GM08714 (cell line): ENCODE data around the gene HNRNPF.
A peak's percentile ranks its signal among the peaks of the same experiment; 100 is the strongest.
"Not testable (repeated sequence)": the region's sequence is repeated elsewhere in the genome, so short reads cannot be mapped to it uniquely, and the experiment has no call there.

Source experiments
- H3K4me3 ChIP-seq: fragments of 200-500 bp; sonication (Bioruptor generic); 2 replicates; pipeline ENCODE4 v1.5.1; 2014; ENCODE audit warnings: mild to moderate bottlenecking, low read length, inconsistent platforms
- ZNF274 ChIP-seq: IDR thresholded peaks from 2 replicates; pipeline ENCODE4 v1.6.1; 2012; ENCODE audit warnings: mild to moderate bottlenecking, low read depth, low read length

Gene HNRNPF

DNA sequence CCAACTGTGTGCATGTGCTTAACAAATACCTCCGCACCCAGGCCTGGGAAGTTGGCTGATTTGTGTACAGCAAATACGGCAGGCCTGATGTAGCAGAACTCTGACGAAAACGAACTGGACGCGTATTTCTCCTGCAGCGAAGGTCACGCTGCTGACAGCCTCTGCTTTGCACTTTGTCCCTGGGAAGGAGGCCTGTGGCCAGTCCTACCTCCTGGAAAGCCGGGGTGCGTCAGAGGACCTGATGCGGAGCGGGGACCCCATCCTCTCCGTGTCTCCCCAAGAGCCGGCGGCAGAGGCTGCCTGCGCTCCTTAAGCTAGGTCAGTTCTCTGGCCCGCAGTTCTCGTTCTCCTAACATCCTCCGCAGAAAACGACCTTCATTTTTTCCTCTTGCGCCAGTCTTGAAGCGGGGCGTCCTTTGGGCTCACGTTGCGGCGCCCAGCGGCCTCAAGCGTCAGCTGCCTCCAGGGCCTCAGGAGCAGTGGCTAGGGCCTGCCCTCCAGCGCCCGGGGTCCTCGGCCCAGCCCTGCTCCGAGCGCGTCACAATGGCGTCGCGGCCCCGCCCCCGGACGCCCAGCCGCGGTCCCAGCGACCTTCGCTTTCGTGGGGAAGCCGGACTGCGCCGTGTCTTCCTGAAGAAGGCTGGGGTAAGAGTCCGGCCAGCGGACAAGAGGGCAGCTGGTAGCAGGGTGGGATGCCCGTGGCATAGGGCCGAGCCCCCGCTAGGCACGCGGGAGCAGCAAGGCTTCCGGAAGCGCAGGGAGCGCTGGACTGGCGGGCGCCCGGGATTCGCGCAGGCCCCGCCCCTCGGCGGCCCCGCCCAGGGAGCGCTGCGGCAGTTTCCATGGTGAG is 27.5 kb upstream of the HNRNPF start, which contains the start of gene ZNF487:
ZNF487 (plus strand) TSS at position 821 of the 850 bp plus-strand sequence. CDS start 38,703 bp downstream, outside the sequence.
- peak within 1 kb of the TSS; percentile 93 for H3K4me3 ChIP-seq
- TF ChIP-seq ZNF274: no peak

DNA sequence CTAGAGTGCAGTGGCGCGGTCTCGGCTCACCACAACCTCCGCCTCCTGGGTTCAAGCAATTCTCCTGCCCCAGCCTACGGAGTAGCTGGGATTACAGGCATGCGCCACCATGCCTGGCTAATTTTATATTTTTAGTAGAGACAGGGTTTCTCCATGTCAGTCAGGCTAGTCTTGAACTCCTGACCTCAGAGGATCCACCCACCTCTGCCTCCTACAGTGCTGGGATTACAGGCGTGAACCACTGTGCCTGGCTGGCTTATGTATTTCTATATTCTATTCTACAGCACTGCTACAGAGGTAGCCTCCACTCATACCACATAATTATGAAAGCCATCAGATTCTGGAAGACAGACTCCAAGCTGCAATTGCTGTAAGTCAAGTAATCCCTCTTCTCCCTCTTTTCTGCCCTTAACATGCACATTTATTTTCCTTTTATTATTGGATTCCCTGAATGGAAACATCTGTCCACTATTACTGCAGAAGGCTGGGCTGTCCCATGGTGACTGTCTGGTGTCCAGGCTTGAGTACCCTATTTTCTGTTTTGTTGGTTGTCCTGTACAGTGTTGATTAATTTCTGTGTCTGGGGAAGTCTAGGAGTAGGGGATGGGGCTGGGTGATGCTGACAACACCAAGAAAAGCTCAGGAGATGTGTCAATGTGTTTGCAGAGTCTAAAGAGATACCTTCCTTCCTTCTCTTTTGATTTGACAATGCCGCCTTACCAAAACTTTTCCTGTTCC is 22.1 kb upstream of the HNRNPF start:
- no peak for TF ChIP-seq ZNF274
- no peak overlapping the region for H3K4me3 ChIP-seq

DNA sequence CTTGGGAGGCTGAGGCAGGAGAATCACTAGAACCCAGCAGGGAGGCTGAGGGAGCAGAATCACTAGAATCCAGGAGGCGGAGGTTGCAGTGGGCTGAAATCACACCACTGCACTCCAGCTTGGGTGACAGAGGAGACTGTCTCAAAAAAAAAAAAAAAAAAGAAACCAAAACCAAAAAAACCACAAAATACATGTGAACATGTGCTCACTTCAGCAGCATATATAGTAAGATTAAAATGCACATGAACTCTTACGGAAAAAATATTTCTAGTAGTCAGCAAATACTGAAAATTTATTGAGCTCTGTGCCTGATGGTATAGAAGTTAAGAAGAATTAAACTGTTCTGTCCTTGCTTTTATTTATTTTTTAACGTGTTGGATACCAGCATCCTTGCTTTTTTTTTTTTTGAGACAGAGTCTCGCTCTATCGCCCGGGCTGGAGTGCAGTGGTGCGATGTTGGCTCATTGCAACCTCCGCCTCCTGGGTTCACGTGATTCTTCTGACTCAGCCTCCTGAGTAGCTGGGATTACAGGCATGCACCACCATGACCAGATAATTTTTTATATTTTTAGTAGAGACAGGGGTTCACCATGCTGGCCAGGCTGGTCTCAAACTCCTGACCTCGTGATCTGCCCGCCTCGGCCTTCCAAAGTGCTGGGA is 18.3 kb upstream of the HNRNPF start:
- no peak for TF ChIP-seq ZNF274
- no peak overlapping the region for H3K4me3 ChIP-seq

DNA sequence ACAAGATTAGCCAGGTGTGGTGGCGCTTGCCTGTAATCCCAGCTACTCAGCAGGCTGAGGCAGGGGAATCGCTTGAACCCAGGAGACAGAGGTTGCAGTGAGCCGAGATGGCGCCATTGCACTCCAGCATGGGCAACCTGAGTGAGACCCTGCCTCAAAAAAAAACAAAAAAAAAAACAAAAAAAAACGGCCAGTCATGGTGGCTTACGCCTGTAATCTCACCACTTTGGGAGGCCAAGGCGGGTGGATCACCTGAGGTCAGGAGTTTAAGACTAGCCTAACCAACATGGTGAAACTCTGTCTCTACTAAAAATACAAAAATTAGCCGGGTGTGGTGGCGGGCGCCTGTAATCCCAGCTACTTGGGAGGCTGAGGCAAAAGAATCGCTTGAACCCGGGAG is 17.5 kb upstream of the HNRNPF start:
- not testable (repeated sequence) for H3K4me3 ChIP-seq

DNA sequence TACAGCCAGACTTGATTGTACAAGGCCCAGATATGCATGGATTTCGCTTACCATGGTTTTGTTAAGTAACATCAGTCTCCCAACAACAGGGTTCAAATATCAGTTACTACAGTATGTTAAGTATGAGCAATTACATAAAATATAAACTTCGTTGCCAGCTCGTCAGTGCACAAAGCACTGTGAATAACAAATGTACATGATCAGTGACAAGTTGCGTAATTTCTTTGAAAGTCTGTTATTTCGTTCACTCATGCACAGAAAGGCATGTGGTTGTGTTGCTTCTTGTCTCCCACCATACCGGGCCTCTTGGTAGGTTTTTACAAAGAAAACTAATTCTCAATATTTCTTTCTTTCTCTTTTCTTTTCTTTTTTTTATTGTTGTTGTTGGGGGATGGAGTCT is 15.4 kb upstream of the HNRNPF start:
- H3K4me3 ChIP-seq: no peak overlapping the region
- no peak for TF ChIP-seq ZNF274

DNA sequence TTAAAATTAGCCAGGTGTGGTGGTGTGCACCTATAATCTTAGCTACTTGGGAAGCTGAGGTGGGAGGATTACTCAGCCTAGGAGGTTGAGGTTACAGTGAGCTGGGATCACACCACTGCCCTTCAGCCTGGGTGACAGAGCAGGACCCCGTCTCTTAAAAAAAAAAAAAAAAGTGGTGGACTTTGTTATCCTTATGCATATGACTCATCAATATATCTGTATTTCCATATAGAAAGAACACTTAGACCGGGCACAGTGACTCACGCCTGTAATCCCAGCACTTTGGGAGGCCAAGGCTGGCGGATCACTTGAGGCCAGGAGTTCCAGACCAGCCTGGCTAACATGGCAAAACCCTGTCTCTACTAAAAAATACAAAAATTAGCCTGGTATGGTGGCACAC is 13.0 kb upstream of the HNRNPF start:
- not testable (repeated sequence) for H3K4me3 ChIP-seq

DNA sequence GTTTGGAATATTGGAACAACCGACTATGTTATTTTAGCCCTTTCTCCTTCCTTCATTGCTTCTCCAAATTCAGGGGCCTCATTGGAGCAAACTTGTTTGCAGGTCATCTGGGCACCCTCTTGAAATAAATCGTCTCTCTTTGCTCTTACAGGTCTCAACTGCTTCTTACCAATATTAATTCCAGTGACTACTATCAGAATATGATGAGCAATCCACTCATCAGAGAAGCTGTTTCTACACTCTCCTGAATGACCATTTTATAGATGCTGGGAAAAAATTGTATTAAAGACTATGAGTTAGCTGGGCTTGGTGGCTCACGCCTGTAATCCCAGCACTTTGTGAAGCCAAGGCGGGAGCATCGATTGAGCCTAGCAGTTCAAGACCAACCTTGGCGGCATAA is 12.5 kb upstream of the HNRNPF start:
- H3K4me3 ChIP-seq: no peak overlapping the region; the same call in 1 of the 2 replicates
- TF ChIP-seq ZNF274: no peak

DNA sequence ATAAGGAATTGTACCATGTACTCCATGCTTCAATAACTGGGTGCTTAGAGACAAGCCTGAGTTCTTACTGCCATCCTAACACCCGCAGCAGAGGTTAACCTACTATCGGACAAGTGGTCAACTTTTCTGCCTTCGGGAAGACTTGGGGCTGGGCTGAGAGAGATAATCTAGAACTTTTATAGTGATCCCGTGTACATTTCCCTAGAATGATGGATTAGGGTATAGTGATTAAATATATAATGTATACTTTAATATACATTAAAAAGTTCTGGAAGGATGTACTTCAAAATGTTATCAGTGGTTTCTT is 12.2 kb upstream of the HNRNPF start:
- H3K4me3 ChIP-seq: peak overlapping the region; percentile 48
- no peak for TF ChIP-seq ZNF274

DNA sequence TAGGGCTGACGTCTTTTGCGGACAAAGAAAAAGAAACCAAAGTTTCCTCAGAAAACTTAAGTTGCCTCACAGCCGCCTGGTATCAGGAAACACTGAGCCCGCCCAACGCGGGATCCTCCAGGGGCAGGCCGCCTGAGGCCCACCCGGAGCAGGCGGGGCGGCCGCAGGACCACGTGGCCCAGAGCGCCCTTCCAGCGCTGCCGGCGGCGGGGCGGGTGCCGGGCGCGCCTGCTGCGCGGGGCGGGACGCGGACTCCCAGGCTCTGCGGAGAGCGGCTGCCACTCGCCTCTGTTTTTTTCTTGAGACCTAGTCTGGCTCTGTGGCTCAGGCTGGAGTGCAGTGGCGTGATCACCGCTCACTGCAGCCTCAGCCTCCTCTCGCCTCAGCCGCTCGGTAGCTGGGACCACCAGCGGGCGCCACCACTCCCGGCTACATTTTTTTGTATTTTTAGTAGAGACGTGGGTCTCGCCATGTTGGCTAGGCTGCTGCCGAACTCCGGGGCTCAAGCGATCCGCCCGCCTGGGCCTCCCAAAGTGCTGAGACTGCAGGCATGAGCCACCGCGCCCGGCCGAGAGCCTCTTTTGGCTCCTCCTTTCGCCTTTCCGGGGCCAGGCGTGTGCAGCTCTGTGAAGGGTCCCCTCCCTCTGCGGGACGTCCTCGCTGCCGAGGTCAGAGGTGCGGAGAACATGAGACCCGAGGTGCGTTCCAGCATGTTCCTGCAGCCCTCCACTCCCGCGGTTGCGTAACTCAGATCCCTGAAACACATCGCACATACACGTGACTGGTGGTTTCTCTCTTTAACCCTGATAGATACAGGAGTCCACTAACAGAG is 11.6 kb upstream of the HNRNPF start:
- H3K4me3 ChIP-seq: peak overlapping the region; percentile 48
- no peak for TF ChIP-seq ZNF274

DNA sequence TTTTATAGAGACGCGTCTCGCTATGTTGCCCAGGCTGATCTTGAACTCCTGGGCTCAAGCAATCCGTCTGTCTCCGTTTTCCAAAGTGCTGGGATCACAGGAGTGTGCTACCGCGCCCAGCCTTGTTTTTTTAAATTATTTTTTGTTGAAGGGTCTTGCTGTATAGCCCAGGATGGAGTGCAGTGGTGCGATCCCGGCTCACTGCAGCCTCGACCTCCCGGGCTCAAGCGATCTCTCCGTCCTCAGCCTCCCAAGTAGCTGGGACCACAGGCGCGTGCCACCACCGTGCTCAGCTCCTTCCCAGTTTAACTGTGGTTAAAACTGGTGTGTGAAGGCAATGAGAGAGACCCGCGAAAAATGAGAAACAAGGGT is 11.0 kb upstream of the HNRNPF start:
- H3K4me3 ChIP-seq: peak overlapping the region; percentile 48; the same call in 1 of the 2 replicates

DNA sequence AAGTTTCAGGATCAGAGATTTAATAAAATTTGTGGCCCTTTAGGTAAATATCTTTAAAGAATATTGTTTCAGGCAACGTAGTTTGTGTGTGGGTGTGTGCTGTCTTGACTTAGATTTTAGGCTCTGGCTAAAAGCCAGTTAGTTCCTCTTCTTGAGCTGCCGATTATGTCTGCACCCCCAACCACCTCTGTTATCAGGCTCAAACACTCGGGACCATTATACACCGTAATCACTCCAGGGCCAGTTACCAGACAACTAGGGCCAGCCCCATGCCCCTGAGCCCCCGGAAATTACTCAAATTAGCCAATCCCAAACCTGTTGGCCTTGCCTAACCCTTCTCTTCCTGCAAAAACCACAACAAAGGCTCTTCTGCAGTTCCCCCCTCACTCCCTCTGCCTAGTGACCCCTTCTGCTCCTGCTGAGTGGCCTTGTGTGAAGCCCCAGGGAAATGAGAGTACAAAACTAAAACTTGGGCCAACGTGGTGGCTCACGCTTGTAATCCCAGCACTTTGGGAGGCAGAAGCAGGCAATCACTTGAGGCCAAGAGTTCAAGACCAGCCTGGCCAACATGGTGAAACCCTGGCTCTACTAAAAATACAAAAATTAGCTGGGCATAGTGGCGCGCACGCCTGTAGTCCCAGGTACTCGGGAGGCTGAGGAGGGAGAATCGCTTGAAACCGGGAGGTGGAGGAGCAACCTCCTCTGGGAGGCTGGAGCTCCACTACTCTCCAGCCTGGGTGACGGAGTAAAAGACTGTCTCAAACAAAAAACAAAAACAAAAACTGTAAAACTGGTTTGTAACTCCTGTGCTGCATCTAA is 9.2 kb upstream of the HNRNPF start:
- H3K4me3 ChIP-seq: no peak overlapping the region
- TF ChIP-seq ZNF274: no peak

More for the DNA sequence above, 11.0 kb upstream of the HNRNPF start:
- TF ChIP-seq ZNF274: no peak

DNA sequence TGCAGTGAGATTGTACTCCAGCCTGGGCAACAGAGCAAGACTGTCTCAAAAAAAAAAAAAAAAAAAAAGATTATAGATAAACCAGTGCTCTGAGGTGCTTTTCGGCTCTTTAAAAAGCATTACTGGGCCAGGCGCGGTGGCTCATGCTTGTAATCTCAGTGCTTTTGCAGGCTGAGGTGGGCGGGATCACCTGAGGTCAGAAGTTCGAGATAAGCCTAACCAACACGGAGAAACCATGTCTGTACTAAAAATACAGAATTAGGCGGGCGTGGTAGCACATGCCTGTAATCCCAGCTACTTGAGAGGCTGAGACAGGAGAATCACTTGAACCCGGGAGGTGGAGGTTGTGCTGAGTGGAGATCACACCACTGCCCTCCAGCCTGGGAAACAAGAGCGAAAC is 6.6 kb upstream of the HNRNPF start:
- TF ChIP-seq ZNF274: no peak
- H3K4me3 ChIP-seq: no peak overlapping the region

DNA sequence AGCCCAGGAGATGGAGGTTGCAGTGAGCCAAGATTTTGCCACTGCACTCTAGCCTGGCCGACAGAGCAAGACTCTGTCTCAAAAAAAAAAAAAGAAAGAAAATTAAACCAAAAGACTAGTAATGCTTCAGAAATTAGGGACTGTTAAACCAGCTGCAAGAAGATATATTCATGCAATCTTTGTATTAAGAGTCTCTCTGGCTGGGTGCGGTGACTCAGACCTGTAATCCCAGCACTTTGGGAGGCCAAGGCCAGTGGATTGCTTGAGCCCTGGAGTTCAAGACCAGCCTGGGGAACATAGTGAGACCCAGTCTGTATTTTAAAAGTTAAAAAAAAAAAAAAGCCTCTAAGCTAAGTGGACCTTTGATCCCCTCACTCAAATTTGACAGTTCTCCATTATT is 2.5 kb upstream of the HNRNPF start:
- no peak for TF ChIP-seq ZNF274
- H3K4me3 ChIP-seq: no peak overlapping the region
